Brain microvascular endothelial cell (primary cell): Measurements from ENCODE around the gene SLC13A2.
A peak's percentile ranks its signal among the peaks of the same experiment; 100 is the strongest.
"Not testable (repeated sequence)": the region's sequence is repeated elsewhere in the genome, so short reads cannot be mapped to it uniquely, and the experiment has no call there.

Source experiments
- DNase-seq: peaks from one replicate; pipeline ENCODE4 v3.0.0-alpha.2; 2020
- H3K27ac ChIP-seq: fragments of 250-450 bp; sonication (Bioruptor Pico); 2 replicates; pipeline ENCODE4 v1.5.1; 2020; ENCODE audit warnings: mild to moderate bottlenecking, moderate library complexity
- H3K27me3 ChIP-seq: fragments of 250-450 bp; sonication (Bioruptor Pico); replicated peaks from 2 replicates; pipeline ENCODE4 v1.5.1; 2020; ENCODE audit warnings: mild to moderate bottlenecking
- H3K36me3 ChIP-seq: fragments of 250-450 bp; sonication (Bioruptor Pico); replicated peaks from 2 replicates; pipeline ENCODE4 v1.5.1; 2020; ENCODE audit warnings: mild to moderate bottlenecking
- H3K4me3 ChIP-seq: 2 replicates; pipeline ENCODE4 v1.5.1; 2011; ENCODE audit warnings: low read depth, mild to moderate bottlenecking, control low read depth, low read length, moderate library complexity
- CTCF ChIP-seq: IDR thresholded peaks from 2 replicates; pipeline ENCODE4 v1.5.1; 2011; ENCODE audit warnings: low read depth, mild to moderate bottlenecking, moderate library complexity, low read length, control low read depth, inconsistent platforms; ENCODE audit errors: missing control alignments
- in situ Hi-C: cut with HindIII; loops from 2 replicates; pipeline ENCODE4 v1.10.0; 2017; ENCODE audit warnings: low sequenced_read_pairs, low pct_ligation_motif_present

The SLC13A2 gene, protein sequence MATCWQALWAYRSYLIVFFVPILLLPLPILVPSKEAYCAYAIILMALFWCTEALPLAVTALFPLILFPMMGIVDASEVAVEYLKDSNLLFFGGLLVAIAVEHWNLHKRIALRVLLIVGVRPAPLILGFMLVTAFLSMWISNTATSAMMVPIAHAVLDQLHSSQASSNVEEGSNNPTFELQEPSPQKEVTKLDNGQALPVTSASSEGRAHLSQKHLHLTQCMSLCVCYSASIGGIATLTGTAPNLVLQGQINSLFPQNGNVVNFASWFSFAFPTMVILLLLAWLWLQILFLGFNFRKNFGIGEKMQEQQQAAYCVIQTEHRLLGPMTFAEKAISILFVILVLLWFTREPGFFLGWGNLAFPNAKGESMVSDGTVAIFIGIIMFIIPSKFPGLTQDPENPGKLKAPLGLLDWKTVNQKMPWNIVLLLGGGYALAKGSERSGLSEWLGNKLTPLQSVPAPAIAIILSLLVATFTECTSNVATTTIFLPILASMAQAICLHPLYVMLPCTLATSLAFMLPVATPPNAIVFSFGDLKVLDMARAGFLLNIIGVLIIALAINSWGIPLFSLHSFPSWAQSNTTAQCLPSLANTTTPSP

DNA sequence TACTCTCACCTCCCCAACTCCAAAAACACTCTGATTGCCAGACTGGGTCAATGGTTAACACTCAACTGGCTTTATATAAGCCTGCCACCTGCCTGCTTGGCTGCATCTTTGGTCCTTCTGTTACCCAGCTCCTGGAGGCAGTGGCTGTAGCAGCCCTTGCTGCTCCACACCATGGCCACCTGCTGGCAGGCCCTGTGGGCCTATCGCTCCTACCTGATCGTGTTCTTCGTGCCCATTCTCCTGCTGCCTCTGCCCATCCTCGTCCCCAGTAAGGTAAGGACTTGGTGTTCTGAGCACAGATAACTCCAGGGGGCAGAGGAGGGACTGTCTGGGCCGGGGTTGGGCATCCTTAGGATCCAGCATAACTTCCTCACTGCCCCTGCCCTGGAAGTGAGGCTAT lies at the start of gene SLC13A2:
Gene SLC13A2 (plus strand): TSS at position 103 of the 400 bp plus-strand sequence. CDS start 69 bp downstream, at position 172.
- no peak for TF ChIP-seq CTCF
- H3K27me3 ChIP-seq, result peaks cover 8% of the 10 kb centered on the region
- in situ Hi-C loops, result no loop called here
- H3K4me3 ChIP-seq, result no peak within 1 kb of the TSS
- no peak for DNase-seq
- no peaks in the 10 kb centered on the region for H3K36me3 ChIP-seq
- no peak within 1 kb of the TSS for H3K27ac ChIP-seq

DNA sequence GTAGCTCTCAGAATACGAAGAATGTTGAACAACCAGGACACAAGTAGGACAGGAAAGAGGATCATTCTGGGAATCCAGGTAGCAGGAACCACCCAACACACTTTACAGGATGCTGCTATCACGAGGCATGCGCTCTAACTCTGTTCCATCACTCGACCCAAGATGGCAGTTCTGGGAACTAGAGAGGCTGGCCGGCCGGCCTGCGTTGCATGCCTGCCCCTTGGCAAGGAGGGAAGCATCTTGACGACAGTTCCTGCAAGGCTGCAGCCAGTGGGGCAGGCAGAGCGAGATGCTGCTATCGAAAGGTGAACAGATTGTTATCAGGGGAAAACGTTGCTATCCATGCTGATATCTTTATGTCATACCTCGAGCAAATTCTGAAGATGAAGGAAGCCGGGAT lies 48.2 kb upstream of the SLC13A2 start:
- TF ChIP-seq CTCF, result no peak
- H3K27ac ChIP-seq, result no peak overlapping the region

GRCh38 chr17:28426081-28426519 lies 47.3 kb upstream of the SLC13A2 start:
- H3K36me3 ChIP-seq, result no peaks in the 10 kb centered on the region
- no peak overlapping the region for H3K27ac ChIP-seq
- no peaks in the 10 kb centered on the region for H3K27me3 ChIP-seq
- DNase-seq, result no peak
- H3K4me3 ChIP-seq, result no peak overlapping the region
- peak; percentile 67 for TF ChIP-seq CTCF
- in situ Hi-C loops, result no loop called here

More for the DNA sequence above, 48.2 kb upstream of the SLC13A2 start:
- no peaks in the 10 kb centered on the region for H3K27me3 ChIP-seq
- DNase-seq, result no peak
- H3K4me3 ChIP-seq, result no peak overlapping the region
- in situ Hi-C loops, result no loop called here
- no peaks in the 10 kb centered on the region for H3K36me3 ChIP-seq

GRCh38 chr17:28427371-28427770 lies 46.1 kb upstream of the SLC13A2 start:
- TF ChIP-seq CTCF, result no peak
- DNase-seq, result no peak
- H3K36me3 ChIP-seq, result no peaks in the 10 kb centered on the region
- in situ Hi-C loops, result no loop called here
- H3K4me3 ChIP-seq, result no peak overlapping the region
- no peak overlapping the region for H3K27ac ChIP-seq
- no peaks in the 10 kb centered on the region for H3K27me3 ChIP-seq

DNA sequence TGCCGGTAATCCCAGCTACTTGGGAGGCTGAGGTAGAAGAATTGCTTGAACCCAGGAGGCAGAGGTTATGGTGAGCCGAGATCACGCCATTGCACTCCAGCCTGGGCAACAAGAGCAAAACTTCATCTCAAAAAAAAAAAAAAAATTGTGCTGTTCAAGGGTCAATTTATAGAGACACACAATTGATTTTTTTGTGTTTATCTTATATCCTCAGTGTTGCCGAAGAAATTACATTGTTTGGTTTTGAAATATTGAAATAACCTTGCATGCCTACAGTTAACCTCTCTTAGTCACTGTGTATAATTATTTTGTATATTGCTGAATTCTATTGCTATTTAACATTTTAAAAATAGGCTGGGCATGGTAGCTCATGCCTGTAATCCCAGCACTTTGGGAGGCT lies 45.5 kb upstream of the SLC13A2 start:
- in situ Hi-C loops, H3K27ac ChIP-seq, H3K27me3 ChIP-seq, H3K36me3 ChIP-seq, DNase-seq, H3K4me3 ChIP-seq: not testable (repeated sequence)

- no peak for DNase-seq
- H3K4me3 ChIP-seq, result no peak overlapping the region
- in situ Hi-C loops, result no loop called here
- H3K27me3 ChIP-seq, result no peaks in the 10 kb centered on the region
- no peak overlapping the region for H3K27ac ChIP-seq
- TF ChIP-seq CTCF, result no peak
- H3K36me3 ChIP-seq, result no peaks in the 10 kb centered on the region
Measured at GRCh38 chr17:28433721-28434120, 39.7 kb upstream of the SLC13A2 start.

- H3K27me3 ChIP-seq, H3K36me3 ChIP-seq, in situ Hi-C loops, H3K27ac ChIP-seq, DNase-seq, H3K4me3 ChIP-seq: not testable (repeated sequence)
Measured at GRCh38 chr17:28434326-28434725, 39.1 kb upstream of the SLC13A2 start.
